NCI-H460 (cell line): ENCODE data around the gene SLF2. TPM values are rescaled to one million over a fixed set of nuclear protein-coding genes. Genes with fewer than 3 reads are reported as not detected.

ENCODE experiments used
- DNase-seq: peaks from one replicate; pipeline ENCODE4 v3.0.0-alpha.2; 2016; ENCODE audit warnings: low read depth; ENCODE audit errors: extremely low read depth
- total RNA-seq: library from RNA; depleted of rRNA; stranded (reverse); fragments of >200 nt; shearing (Covaris generic); gene quantifications from 2 replicates; pipeline ENCODE4 v1.2.3, GENCODE V29; 2014

SLF2 gene
- total RNA-seq, 1 experiment from 2014 or later: 26.1 TPM

DNA sequence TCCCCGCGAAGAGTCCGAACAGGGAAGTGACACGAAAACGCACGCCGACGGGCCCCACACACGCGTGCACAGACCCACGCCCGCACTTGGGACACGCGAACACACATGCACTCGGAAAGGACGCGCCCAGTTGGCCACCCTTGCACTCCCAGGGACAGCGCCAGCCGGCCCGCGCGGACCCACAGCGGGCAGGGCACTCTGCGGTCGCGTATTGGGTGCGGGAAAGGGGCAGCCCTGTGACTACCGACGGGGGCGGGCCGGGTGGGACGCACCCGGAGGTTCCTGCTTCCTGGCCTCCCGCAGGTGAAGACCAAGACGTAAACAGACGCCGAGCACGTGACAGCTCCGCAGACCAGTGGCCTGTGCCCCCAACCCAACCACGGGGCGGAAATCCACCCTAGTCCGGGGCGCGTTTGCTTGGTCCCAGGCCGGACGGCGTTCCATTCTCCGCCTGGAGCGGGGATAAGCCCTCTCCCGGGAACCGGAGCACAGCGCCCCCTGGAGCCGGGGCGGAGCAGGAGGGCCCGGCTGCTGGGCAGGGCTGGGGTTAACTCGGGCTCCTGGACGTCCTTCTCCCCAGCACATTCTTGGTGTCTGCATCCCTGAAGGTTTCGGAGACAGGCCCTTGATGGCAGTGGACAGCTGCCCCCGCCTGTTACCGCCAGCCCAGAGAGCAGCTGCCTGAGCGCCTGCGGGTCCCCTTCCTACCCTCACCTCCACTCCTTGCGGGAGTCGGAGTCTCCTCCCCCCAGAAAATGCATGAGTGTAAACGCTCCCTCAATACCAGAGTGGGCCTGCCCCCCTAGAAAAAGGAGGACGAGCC lies 84.8 kb downstream of the SLF2 start:
- peak; percentile 72 for DNase-seq

DNA sequence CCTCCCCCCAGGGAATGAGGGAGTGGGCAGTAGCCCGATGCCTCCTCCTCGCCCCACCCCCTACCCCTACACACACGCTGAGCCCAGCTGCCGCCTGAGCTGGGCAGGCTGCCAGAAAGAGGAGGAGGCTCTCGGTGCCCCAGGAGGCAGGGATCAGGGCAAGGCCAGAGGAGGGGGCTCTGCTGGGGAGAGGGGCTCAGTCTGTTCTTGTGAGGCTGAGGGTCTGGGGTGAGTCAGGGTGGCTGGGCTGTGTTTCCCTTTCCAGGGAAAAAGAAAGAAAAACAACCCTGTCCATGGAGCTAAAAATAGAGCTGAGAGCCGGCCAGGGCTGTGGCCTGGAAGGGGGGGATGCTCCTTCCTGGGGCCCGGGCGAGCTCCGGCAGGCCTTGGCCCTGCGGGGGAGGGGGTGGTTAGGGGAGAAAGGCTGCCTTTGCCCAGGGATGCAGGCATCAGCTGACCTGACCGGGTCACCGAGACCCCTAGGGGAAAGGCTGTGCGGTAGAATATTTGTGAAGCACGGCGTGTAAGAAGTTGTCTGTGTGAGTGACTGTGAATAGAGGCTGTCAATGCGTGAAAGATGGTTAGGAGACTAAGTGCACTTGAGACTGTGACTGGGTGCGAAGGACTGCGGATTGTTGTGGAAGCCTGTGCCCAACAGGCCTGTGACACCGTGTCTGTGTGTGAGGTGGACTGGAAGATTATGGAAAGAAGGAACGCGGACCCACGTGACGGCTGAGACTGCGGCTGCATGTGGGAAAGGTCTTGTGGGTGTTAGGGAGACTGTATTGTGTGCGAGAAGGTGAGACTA lies 85.6 kb downstream of the SLF2 start:
- DNase-seq: peak; percentile 73

DNA sequence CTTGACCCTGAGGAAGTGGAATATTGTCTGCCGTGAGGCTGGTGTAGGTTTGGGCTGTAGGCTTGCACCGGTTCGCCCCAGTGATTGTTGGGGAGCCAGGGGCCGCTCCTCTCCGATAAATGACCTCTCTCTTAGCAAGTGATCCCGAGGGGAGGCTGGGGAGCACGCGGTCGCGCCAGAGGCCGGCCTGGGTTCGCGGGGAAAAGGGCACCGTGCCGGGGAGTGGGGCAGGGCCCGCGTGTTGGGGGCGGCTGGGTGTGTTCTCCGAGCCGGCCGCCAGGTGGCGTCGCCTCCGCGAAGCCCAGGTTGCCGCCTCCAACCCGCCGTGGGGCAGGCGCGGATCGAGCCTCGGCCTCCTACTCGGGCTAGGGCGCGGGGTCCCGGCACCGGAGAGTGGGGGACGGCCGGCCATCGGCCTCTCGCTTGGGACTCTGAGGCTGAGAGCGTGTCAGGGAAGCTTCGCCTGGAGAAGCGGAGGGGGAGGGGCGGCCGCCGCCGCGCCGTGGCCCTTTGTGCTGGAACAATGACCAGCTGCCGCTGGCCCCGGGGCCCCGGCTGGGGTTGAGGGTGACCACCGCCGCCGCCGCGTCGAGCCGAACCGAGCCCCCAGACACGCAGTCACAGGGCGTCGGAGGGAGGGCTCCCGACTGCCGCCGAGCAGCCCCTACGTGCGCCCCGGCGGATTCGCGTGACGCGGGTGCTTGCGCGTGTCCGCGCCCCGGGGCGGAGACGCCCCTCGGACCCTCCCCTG lies 86.4 kb downstream of the SLF2 start:
- peak; percentile 56 for DNase-seq

DNA sequence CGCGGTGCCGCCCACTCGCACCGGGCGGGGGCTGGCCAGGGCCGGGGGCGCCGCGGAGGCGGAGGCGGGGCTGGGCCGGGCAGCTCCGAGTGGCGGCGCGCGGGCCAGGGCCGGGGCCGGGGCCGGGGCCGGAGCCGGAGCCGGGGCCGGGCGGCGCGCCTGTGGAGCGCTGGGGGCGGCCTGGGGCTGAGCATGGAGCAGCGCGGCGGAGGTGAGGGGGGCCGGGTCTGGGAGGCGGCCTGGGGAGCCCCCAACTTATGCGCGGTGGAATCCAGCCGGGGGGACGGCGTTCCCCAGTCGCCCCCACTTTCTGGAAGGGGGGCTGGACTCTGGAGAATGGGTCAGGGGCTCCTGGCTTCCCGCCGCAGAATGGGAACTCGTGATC lies 87.0 kb downstream of the SLF2 start, which contains the start of gene LZTS2:
LZTS2 (plus strand) TSS at position 67 of the 385 bp plus-strand sequence. CDS start 2,731 bp downstream, outside the sequence.
- no peak for DNase-seq

DNA sequence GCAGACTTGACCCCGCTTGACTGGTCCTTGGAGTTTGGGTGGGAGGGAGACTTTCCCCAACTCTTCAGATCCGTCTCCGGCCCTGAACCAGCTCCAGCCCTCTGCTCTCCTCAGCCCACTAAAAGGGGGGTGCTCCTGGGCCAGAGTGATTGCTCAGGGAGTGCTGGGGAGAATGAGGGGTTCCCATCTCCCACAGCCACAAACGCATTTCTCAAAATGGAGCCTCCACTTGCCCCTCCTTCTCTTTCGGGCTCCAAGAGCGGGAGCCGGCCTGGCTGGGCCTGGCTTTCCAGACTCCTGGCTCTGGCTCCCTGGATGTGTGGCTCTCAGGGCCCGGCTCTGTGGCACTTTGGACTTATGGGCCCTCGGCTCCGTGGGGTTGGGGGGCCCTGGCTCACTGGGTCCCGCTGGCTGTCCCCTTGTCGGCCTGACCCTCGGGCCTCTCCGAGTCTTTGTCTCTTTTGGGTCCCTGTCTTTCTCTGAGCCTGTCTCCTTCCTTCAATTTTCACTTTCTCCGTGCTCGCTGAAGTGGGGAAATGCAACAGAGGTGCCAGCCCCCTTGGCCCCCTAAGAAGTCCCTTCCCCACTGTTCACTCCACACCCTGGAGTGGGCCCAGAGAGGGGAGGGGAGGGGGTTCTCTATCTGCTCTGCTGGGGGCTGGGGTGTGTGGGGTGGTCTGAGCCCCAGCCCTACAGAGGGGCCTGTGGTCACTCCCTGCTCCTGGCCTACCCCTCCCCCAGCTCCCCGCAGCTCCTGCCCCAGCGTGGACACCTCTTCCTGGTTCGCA lies 87.6 kb downstream of the SLF2 start:
- DNase-seq: no peak

DNA sequence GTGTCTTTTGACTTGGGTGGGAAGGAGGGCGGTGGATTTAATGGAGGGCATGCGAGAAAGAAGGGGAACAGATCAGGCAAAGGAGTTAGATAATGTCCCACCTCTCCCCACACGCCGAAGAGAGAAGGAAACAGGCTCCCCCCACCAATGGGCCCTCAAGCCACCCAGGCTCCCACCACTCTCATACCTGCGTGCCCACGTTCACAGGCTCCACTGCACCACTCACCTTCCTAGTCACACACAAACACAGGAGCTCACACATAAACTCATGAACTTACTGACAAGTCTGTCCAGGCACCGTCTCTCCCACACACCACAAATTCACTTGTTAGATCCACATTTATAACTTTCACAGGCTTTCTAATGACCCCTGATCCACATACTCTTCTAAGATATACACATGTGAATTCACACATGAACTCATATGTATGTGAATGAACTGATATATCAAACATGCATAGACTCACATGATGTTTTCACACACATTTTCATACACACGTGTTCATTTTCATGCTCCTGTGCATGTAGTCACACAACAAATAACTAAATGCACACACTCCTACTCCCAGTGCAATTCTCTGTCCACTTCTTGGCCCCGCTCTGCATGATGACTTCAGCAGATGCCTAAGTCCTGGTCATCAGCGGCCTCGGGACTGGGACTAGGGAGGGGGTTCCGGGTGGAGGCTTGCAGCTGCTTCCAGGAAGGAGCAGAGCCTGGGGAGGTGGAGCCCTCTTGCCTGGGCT lies 88.3 kb downstream of the SLF2 start:
- no peak for DNase-seq

DNA sequence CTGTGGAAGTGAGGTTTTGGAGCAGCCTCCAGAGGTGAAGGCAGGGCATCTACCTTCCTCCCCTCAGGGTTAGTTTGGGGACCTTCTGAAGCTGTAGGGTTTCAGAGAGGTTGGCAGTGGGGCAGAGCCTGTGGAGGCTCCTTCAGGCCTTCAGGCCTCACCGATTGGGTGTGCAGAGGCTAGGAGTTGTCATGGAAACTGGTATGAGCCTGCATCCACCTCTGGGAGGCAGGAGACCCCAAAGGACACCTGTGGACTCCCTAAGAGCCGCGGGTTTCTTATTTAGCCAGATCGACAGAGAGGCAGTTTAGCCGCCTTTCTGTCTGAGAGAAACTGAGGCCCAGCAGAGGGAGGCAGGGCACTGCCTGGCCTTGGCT lies 88.9 kb downstream of the SLF2 start:
- no peak for DNase-seq

DNA sequence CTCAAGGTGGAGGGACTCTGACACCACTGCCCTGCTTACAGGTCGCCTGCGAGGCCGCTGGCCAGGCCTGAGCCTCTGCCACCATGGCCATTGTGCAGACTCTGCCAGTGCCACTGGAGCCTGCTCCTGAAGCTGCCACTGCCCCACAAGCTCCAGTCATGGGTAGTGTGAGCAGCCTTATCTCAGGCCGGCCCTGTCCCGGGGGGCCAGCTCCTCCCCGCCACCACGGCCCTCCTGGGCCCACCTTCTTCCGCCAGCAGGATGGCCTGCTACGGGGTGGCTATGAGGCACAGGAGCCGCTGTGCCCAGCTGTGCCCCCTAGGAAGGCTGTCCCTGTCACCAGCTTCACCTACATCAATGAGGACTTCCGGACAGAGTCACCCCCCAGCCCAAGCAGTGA lies 89.7 kb downstream of the SLF2 start:
- DNase-seq: no peak

DNA sequence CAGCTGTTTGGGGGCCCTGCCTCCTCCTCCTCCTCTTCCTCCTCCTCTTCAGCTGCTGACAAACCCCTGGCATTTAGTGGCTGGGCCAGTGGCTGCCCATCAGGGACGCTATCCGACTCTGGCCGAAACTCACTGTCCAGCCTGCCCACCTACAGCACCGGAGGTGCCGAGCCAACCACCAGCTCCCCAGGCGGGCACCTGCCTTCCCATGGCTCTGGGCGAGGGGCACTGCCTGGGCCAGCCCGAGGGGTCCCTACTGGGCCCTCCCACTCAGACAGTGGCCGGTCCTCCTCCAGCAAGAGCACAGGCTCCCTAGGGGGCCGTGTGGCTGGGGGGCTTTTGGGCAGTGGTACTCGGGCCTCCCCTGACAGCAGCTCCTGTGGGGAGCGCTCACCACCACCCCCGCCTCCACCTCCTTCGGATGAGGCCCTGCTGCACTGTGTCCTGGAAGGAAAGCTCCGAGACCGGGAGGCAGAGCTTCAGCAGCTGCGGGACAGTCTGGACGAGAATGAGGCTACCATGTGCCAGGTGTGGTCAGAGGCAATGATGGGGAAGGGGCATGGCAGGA lies 91.0 kb downstream of the SLF2 start:
- no peak for DNase-seq

DNA sequence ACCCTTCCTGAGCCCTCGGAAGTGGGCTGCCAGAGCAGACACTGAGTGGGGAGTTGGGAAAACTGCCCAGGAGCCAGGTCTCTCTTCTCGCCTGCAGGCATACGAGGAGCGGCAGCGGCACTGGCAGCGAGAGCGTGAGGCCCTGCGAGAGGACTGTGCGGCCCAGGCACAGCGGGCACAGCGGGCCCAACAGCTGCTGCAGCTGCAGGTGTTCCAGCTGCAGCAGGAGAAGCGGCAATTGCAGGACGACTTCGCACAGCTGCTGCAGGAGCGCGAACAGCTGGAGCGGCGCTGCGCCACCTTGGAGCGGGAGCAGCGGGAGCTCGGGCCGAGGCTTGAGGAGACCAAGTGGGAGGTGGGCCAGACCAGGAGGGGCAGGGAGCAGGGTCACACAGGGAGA lies 92.6 kb downstream of the SLF2 start:
- DNase-seq: no peak

DNA sequence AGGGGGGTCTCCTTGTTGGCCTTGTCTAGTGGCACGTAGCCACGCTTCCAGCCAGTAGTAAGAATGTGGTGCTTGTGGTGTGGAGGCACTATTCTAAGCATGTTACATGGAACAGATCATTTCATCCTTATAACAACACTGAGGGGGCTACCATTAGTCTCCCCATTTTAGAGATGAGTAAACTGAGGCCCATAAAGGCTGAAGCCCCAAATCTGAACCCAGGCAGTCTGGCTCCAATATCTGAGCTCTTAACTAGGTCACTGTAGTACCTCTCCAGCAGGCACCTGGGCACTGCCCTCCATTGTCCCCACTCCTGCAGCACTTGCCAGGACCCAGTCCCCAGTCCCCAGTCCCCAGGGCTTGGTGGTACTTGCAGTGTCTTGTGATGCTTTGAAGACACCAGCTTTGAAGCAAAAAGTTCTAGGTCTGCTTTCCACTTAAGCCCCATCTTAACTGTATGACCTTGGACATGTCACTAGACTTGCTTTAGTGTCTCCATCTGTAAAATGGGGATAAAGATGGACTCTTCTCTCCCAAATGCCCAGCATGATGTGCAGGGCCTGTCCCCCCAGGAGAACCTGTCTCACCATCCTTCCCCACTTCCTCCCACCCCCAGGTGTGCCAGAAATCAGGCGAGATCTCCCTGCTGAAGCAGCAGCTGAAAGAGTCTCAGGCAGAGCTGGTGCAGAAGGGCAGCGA lies 93.3 kb downstream of the SLF2 start:
- no peak for DNase-seq

DNA sequence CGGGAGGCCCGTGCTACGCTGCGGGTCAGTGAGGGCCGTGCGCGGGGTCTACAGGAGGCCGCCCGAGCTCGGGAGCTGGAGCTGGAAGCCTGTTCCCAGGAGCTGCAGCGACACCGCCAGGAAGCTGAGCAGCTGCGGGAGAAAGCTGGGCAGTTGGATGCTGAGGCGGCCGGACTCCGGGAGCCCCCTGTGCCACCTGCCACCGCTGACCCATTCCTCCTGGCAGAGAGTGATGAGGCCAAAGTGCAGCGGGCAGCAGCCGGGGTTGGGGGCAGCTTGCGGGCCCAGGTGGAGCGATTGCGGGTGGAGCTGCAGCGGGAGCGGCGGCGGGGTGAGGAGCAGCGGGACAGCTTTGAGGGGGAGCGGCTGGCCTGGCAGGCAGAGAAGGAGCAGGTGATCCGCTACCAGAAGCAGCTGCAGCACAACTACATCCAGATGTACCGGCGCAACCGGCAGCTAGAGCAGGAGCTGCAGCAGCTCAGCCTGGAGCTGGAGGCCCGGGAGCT lies 93.9 kb downstream of the SLF2 start:
- DNase-seq: no peak

DNA sequence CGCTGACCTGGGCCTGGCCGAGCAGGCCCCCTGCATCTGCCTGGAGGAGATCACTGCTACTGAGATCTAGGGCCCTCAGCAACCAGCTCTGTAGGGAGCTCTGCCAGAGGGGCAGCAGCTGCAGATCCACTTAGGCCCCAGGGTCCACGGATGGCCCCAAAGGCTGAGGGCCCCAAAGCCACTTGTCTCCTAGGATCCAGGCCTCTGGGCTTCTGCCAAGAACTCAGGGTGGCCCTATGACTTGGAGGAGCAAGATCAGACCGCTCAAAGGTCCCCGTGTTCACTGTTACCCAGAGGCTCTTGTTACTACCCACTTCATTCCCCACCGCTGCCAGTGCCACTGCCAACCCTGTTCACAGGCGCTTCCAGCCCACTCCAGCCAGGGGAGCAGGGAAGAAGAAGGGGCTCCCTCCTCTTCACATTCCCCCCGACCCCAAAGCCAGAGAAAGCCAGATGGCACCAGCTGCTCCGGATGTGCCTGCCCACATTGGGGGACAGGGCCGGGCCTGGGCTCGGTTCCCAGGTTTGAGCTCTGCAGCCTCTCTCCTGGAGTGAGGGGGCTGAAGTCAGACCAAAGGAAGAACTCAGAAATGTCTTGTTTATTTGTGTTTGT lies 94.4 kb downstream of the SLF2 start:
- DNase-seq: no peak

DNA sequence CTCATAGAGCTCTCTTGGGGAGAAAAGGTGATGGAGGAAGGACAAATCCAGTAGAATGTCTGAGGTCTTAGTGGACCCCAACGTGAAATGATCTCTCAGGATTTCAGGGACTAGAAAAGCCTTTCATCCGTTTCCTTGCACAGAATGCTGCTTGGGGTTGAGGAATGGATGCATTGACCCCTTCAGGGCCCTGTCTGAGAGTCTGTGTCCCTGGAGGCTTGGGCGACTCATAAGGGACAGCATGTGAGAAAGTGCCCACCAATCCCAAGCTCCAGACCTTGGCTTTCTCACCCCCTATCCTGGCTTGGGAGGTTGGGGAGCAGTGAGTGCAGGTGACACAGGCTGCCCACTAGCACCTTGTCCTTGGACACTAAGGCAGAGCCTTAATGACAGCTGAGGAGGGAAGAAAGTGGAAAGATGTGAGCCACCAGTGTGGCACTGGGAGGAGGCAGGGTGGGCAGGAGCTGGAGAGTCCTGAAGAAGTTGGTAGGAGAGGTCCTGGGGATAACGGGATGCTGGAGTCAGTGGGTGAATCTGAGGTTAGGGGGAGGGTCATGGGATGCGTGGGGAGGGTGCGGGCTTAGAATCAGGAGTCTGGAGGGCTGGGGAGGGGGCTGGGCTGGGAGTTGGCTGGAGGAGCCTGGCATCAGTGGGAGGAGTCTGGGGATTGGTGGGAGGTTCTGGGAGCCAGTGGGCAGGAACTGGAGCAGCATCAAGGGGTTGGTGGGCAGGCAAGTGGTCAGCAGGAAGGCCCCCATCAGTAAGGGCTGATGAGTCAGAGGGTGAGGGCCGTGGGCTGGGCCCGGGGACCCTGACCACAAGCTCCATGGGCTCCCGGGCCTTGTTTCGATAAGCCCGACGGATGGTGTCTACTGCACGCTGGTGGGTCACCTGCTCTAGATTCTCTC lies 95.4 kb downstream of the SLF2 start:
- no peak for DNase-seq

DNA sequence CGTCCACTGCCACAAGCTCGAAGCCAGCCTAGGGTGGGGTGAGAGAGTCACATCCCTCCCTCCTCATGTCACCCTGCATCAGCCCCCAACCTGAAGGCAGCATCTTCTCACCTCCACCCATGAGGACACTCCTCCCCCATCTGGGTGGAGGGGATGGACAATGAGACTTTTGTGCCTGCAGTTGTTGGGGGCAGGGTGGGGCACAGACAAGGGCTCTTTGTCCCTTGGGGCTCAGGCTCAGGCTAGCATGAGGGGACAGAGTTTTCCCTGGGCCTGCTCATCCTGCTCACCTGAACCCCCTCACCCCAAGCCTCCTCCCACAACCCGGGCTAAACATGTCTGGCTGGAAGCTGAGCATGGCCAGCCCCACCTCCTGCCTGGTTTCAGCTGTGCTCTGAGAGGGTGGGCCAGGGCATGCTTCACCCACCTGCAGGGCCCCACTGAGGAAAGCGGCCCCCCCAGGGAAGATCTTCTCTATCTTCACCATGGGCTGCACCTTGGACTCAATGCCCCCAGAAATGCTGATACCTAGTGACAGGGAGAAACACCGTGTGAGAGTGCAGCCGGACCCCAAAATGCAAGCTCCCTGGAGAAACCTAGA lies 96.2 kb downstream of the SLF2 start:
- DNase-seq: no peak

DNA sequence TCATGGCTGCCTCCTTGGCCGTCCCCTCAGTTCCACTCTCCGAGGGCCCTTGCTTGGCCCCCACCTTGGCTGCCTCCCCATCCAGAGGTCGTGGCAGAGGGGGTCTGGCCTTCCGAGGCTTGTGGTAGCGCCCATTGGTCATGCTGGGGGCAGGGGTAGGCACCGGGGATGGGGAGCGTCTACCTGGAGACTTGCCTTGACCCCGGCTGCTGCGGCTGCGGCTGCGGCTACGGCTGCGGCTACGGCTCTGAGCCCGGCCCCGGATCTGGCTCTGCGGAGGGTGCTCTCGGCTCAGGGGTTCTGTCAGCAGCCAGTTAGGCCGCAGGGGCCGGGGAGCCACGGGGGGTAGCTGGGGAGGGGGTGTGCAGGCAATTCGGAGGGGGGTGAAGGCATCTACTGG lies 97.6 kb downstream of the SLF2 start:
- no peak for DNase-seq
